Neural cell (in vitro differentiated cells): Measurements from ENCODE around the gene PAQR3. TPM values are rescaled to one million over a fixed set of nuclear protein-coding genes. Genes with fewer than 3 reads are reported as not detected.

Experiments
- H2AFZ ChIP-seq: fragments of 200-600, 300-800 bp; sonication (generic), shearing (Covaris generic); 2 replicates; pipeline ENCODE4 v1.6.0; 2014; ENCODE audit warnings: low read depth, mild to moderate bottlenecking, antibody characterized with exemption, low read length, moderate library complexity
- H3F3A ChIP-seq: fragments of 200-600 bp; shearing (Covaris generic); 2 replicates; pipeline ENCODE4 v1.6.1; 2016; ENCODE audit warnings: mild to moderate bottlenecking, moderate library complexity, mixed read lengths, antibody characterized with exemption, low read length; ENCODE audit not compliant: insufficient read depth, poor library complexity, severe bottlenecking
- H3K27ac ChIP-seq: fragments of 200-600, 300-800 bp; sonication (generic), shearing (Covaris generic); 2 replicates; pipeline ENCODE4 v1.5.1; 2014; ENCODE audit warnings: mild to moderate bottlenecking, low read length, moderate library complexity
- H3K27me3 ChIP-seq: fragments of 300-800, 200-600 bp; sonication (generic), shearing (Covaris generic); 2 replicates; pipeline ENCODE4 v1.6.0; 2014; ENCODE audit warnings: mild to moderate bottlenecking, low read depth, low read length, moderate library complexity; ENCODE audit not compliant: insufficient read depth
- H3K36me3 ChIP-seq: fragments of 300-800, 200-600 bp; sonication (generic), shearing (Covaris generic); 2 replicates; pipeline ENCODE4 v1.5.1; 2014; ENCODE audit warnings: mild to moderate bottlenecking, antibody characterized with exemption, low read length, moderate library complexity; ENCODE audit not compliant: insufficient read depth
- H3K4me2 ChIP-seq: fragments of 300-800, 200-600 bp; sonication (generic), shearing (Covaris generic); 2 replicates; pipeline ENCODE4 v1.6.0; 2014; ENCODE audit warnings: mild to moderate bottlenecking, low read length
- H3K4me3 ChIP-seq: fragments of 300-800, 200-600 bp; sonication (generic), shearing (Covaris generic); 2 replicates; pipeline ENCODE4 v1.5.1; 2014; ENCODE audit warnings: mild to moderate bottlenecking, low read length, moderate library complexity
- H3K79me2 ChIP-seq: fragments of 200-600 bp; shearing (Covaris generic); replicated peaks from 2 replicates; pipeline ENCODE4 v1.6.0; 2014; ENCODE audit warnings: mild to moderate bottlenecking, low read length, moderate library complexity; ENCODE audit not compliant: insufficient read depth
- H3K9ac ChIP-seq: fragments of 300-800, 200-600 bp; sonication (generic), shearing (Covaris generic); 2 replicates; pipeline ENCODE4 v1.6.1; 2016; ENCODE audit warnings: mild to moderate bottlenecking, low read length, mixed read lengths
- H3K9me2 ChIP-seq: fragments of 200-600 bp; shearing (Covaris generic); 2 replicates; pipeline ENCODE4 v1.6.1; 2016; ENCODE audit warnings: mild to moderate bottlenecking, low read length, mixed read lengths; ENCODE audit not compliant: insufficient read depth
- H3K9me3 ChIP-seq: fragments of 200-600, 300-800 bp; sonication (generic), shearing (Covaris generic); 2 replicates; pipeline ENCODE4 v1.6.1; 2016; ENCODE audit warnings: mild to moderate bottlenecking, mixed run types, low read length, moderate library complexity, mixed read lengths
- H4K20me1 ChIP-seq: fragments of 200-600 bp; shearing (Covaris generic); 2 replicates; pipeline ENCODE4 v1.6.1; 2016; ENCODE audit warnings: mild to moderate bottlenecking, mixed run types; ENCODE audit not compliant: insufficient read depth
- CTCF ChIP-seq: fragments of 450-650 bp; IDR thresholded peaks from 2 replicates; pipeline ENCODE4 v1.5.1; 2014; ENCODE audit warnings: antibody characterized with exemption, mild to moderate bottlenecking, moderate library complexity; ENCODE audit not compliant: poor library complexity, severe bottlenecking
- EP300 ChIP-seq: fragments of 450-650 bp; conservative IDR thresholded peaks from 2 replicates; pipeline ENCODE4 v1.6.1; 2014; ENCODE audit warnings: antibody characterized with exemption, mild to moderate bottlenecking, moderate library complexity; ENCODE audit not compliant: poor library complexity, severe bottlenecking
- EZH2 ChIP-seq: fragments of 200-600, 300-800 bp; shearing (Covaris generic), sonication (generic); IDR thresholded peaks from 2 replicates; pipeline ENCODE4 v1.6.1; 2014; ENCODE audit warnings: antibody characterized with exemption, low read length, borderline replicate concordance, mild to moderate bottlenecking; ENCODE audit not compliant: insufficient read depth, poor library complexity, severe bottlenecking
- MXI1 ChIP-seq: fragments of 450-650 bp; conservative IDR thresholded peaks from 2 replicates; pipeline ENCODE4 v1.6.1; 2014; ENCODE audit warnings: antibody characterized with exemption, mild to moderate bottlenecking; ENCODE audit not compliant: poor library complexity, severe bottlenecking
- POLR2AphosphoS5 ChIP-seq: IDR thresholded peaks from 2 replicates; pipeline ENCODE4 v1.6.1; 2012
- RAD21 ChIP-seq: fragments of 450-650 bp; conservative IDR thresholded peaks from 2 replicates; pipeline ENCODE4 v1.6.1; 2014; ENCODE audit warnings: antibody characterized with exemption, mild to moderate bottlenecking, moderate library complexity
- REST ChIP-seq: IDR thresholded peaks from 2 replicates; pipeline ENCODE4 v1.6.1; 2012; ENCODE audit warnings: borderline replicate concordance
- SMC3 ChIP-seq: fragments of 450-650 bp; conservative IDR thresholded peaks from 2 replicates; pipeline ENCODE4 v1.6.1; 2014; ENCODE audit warnings: antibody characterized with exemption, mild to moderate bottlenecking, moderate library complexity; ENCODE audit not compliant: poor library complexity
- TAF1 ChIP-seq: IDR thresholded peaks from 2 replicates; pipeline ENCODE4 v1.6.1; 2012; ENCODE audit warnings: low read depth
- polyA plus RNA-seq: library from polyadenylated mRNA; depleted of rRNA; stranded (reverse); fragments of >200 nt; gene quantifications from 2 replicates; pipeline ENCODE4 v1.2.3, GENCODE V29; 2014

PAQR3 gene
- polyA plus RNA-seq, 1 donor from 2014 or later: 123 TPM

GRCh38 chr4:78930016-78930629, 9.1 kb downstream of the PAQR3 start (continued):
- TF ChIP-seq SMC3: no peak

GRCh38 chr4:78928835-78929234, 10.4 kb downstream of the PAQR3 start:
- no peak for TF ChIP-seq REST
- no peak for TF ChIP-seq EP300
- no peak for TF ChIP-seq POLR2AphosphoS5
- no peak for TF ChIP-seq MXI1
- TF ChIP-seq CTCF: no peak
- TF ChIP-seq SMC3: no peak
- TF ChIP-seq RAD21: no peak
- no peak for TF ChIP-seq EZH2
- TF ChIP-seq TAF1: no peak
- no peak overlapping the region for H3K4me3 ChIP-seq
- no peaks in the 10 kb centered on the region for H3K27me3 ChIP-seq
- H3F3A ChIP-seq: no peaks in the 10 kb centered on the region
- no peak overlapping the region for H2AFZ ChIP-seq
- no peaks in the 10 kb centered on the region for H4K20me1 ChIP-seq
- no peak overlapping the region for H3K4me2 ChIP-seq
- H3K79me2 ChIP-seq: no peaks in the 10 kb centered on the region
- H3K9me2 ChIP-seq: no peaks in the 10 kb centered on the region
- H3K9me3 ChIP-seq: no peaks in the 10 kb centered on the region
- no peak overlapping the region for H3K27ac ChIP-seq
- H3K36me3 ChIP-seq: peaks cover 24% of the 10 kb centered on the region
- H3K9ac ChIP-seq: no peak overlapping the region

GRCh38 chr4:78926826-78927225, 12.4 kb downstream of the PAQR3 start:
- Histone ChIP-seq H3K27ac (no peak overlapping the region), H4K20me1 (no peaks in the 10 kb centered on the region), H3K27me3 (no peaks in the 10 kb centered on the region), H3K79me2 (no peaks in the 10 kb centered on the region), H3K9ac (no peak overlapping the region), H3K4me2 (no peak overlapping the region), H2AFZ (no peak overlapping the region), H3F3A (no peaks in the 10 kb centered on the region), H3K9me2 (no peaks in the 10 kb centered on the region), H3K9me3 (no peaks in the 10 kb centered on the region), H3K4me3 (no peak overlapping the region), H3K36me3 (peaks cover 21% of the 10 kb centered on the region)
- TF ChIP-seq TAF1: no peak
